ENCODE measurements around the gene FOXO6. TPM values are rescaled to one million over a fixed set of nuclear protein-coding genes. Genes with fewer than 3 reads are reported as not detected.

FOXO6 gene
- total RNA-seq, 3 donors from 2014 or later = 0.98 to 1.3 TPM; not detected in 1

- peaks cover 0 to 3% of the 10 kb centered on the region in 2 donors for H3K27me3 ChIP-seq
- no peak overlapping the region for H3K4me3 ChIP-seq
- intact Hi-C loops (cut with DNase I; ENCODE audit: low total_unique reads) = no loop called here
- DNase-seq (ENCODE audit: low spot score in 2 of 2) = no peak
- H3K4me1 ChIP-seq = no peaks in the 10 kb centered on the region
- no peaks in the 10 kb centered on the region for H3K9me3 ChIP-seq
- H3K27ac ChIP-seq = no peak overlapping the region
- TF ChIP-seq POLR2AphosphoS5 (IDR thresholded peaks at IDR 0.05) (no peak), CTCF (IDR thresholded peaks at IDR 0.05) (no peak), POLR2A (IDR thresholded peaks at IDR 0.05) (no peak)
- no peaks in the 10 kb centered on the region for H3K36me3 ChIP-seq
Measured at GRCh38 chr1:41394959-41395956, 34.0 kb downstream of the FOXO6 start.

- H3K36me3 ChIP-seq = no peaks in the 10 kb centered on the region
- H3K9me3 ChIP-seq = no peaks in the 10 kb centered on the region
- H3K27me3 ChIP-seq = peaks cover 0 to 3% of the 10 kb centered on the region in 2 donors
- H3K4me1 ChIP-seq = no peaks in the 10 kb centered on the region
- TF ChIP-seq CTCF (IDR thresholded peaks at IDR 0.05) (no peak), POLR2A (IDR thresholded peaks at IDR 0.05) (no peak), POLR2AphosphoS5 (IDR thresholded peaks at IDR 0.05) (no peak)
- H3K4me3 ChIP-seq = no peak overlapping the region
- DNase-seq (ENCODE audit: low spot score in 2 of 2) = no peak
- intact Hi-C loops (cut with DNase I; ENCODE audit: low total_unique reads) = no loop called here
- H3K27ac ChIP-seq = no peak overlapping the region
Measured at GRCh38 chr1:41396084-41396483, 34.9 kb downstream of the FOXO6 start.

DNA sequence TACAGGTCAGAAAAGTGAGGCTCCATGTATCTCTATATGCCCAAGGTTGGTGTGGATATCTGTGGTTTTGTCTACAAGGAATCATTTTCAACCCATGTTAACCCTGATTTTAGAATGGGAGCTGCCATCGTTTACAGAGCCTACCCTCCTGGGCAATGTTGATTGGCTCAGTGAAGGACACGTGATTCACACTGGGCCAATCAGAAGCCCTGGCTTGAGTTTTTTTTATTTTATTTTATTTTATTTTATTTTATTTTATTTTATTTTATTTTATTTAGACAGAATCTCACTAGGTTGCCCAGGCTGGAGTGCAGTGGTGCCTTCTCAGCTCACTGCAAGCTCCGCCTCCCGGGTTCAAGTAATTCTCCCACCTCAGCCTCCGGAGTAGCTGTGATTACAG is 35.8 kb downstream of the FOXO6 start:
- TF ChIP-seq CTCF (IDR thresholded peaks at IDR 0.05) (no peak), POLR2A (IDR thresholded peaks at IDR 0.05) (no peak), POLR2AphosphoS5 (IDR thresholded peaks at IDR 0.05) (no peak)
- H3K27ac ChIP-seq = no peak overlapping the region
- DNase-seq (ENCODE audit: low spot score in 2 of 2) = no peak
- no peak overlapping the region for H3K4me3 ChIP-seq
- H3K4me1 ChIP-seq = no peaks in the 10 kb centered on the region
- H3K27me3 ChIP-seq = peaks cover 0 to 3% of the 10 kb centered on the region in 2 donors
- intact Hi-C loops (cut with DNase I; ENCODE audit: low total_unique reads) = no loop called here
- no peaks in the 10 kb centered on the region for H3K36me3 ChIP-seq
- H3K9me3 ChIP-seq = no peaks in the 10 kb centered on the region

GRCh38 chr1:41397753-41398330 is 36.6 kb downstream of the FOXO6 start:
- Histone ChIP-seq H3K4me1 (no peaks in the 10 kb centered on the region), H3K4me3 (no peak overlapping the region), H3K9me3 (no peaks in the 10 kb centered on the region), H3K27ac (no peak overlapping the region), H3K27me3 (peaks cover 0 to 3% of the 10 kb centered on the region in 2 donors), H3K36me3 (no peaks in the 10 kb centered on the region)
- TF ChIP-seq POLR2AphosphoS5 (IDR thresholded peaks at IDR 0.05) (no peak), POLR2A (IDR thresholded peaks at IDR 0.05) (no peak)
- no peak for DNase-seq (ENCODE audit: low spot score in 2 of 2)
- intact Hi-C loops (cut with DNase I; ENCODE audit: low total_unique reads) = no loop called here

GRCh38 chr1:41399145-41399795 is 38.0 kb downstream of the FOXO6 start:
- H3K9me3 ChIP-seq = no peaks in the 10 kb centered on the region
- H3K27ac ChIP-seq = no peak overlapping the region
- no peaks in the 10 kb centered on the region for H3K36me3 ChIP-seq
- no peak for DNase-seq (ENCODE audit: low spot score in 2 of 2)
- peaks cover 0 to 3% of the 10 kb centered on the region in 2 donors for H3K27me3 ChIP-seq
- intact Hi-C loops (cut with DNase I; ENCODE audit: low total_unique reads) = no loop called here
- H3K4me3 ChIP-seq = no peak overlapping the region
- no peaks in the 10 kb centered on the region for H3K4me1 ChIP-seq
- no peak for TF ChIP-seq POLR2A (IDR thresholded peaks at IDR 0.05)
- TF ChIP-seq POLR2AphosphoS5 (IDR thresholded peaks at IDR 0.05) = no peak
- TF ChIP-seq CTCF (IDR thresholded peaks at IDR 0.05) = no peak
